ENCODE results near the gene LZTFL1.

- TF ChIP-seq EZH2phosphoT487 (IDR thresholded peaks at IDR 0.05; ENCODE audit: low read depth, severe bottlenecking, unreplicated experiment), result no peak
- TF ChIP-seq CTCF (IDR thresholded peaks at IDR 0.05; ENCODE audit: poor library complexity), result no peak
- no peak for TF ChIP-seq EZH2 (IDR thresholded peaks at IDR 0.05; ENCODE audit: borderline replicate concordance)
Measured at GRCh38 chr3:45786801-45787495, 55.0 kb downstream of the LZTFL1 start.
